ENCODE data around the gene CDC42BPA. TPM values are rescaled to one million over a fixed set of nuclear protein-coding genes. Genes with fewer than 3 reads are reported as not detected.

CDC42BPA gene
- total and polyA plus RNA-seq, 2 of the 13 experiments (the other 11 are each of a cell fraction or from before 2014, with no cell fraction given): 6.5 to 16.0 TPM

- TF ChIP-seq SRSF4 (IDR thresholded peaks at IDR 0.05; ENCODE audit: low read depth, low read length, poor library complexity, severe bottlenecking) (no peak), CREB1 (IDR thresholded peaks at IDR 0.05) (no peak), CREB1 (CRISPR knock-in tag; IDR thresholded peaks at IDR 0.05) (no peak), NR1H2 (CRISPR knock-in tag; IDR thresholded peaks at IDR 0.05; ENCODE audit: borderline replicate concordance, low read depth) (no peak), ATRX (CRISPR knock-in tag; IDR thresholded peaks at IDR 0.05; ENCODE audit: borderline replicate concordance) (no peak), KLF6 (CRISPR knock-in tag; IDR thresholded peaks at IDR 0.05) (no peak), ADNP (CRISPR knock-in tag; IDR thresholded peaks at IDR 0.05) (no peak), SKI (IDR thresholded peaks at IDR 0.05; ENCODE audit: partially characterized antibody) (no peak), CAMTA2 (CRISPR knock-in tag; IDR thresholded peaks at IDR 0.05; ENCODE audit: borderline replicate concordance) (no peak), BRF2 (CRISPR knock-in tag; IDR thresholded peaks at IDR 0.05) (no peak), ZNF350 (CRISPR knock-in tag; IDR thresholded peaks at IDR 0.05; ENCODE audit: borderline replicate concordance, low read depth) (0 out of 2 replicates have a peak, but pooled peaks have one; percentile 8), TCF12 (IDR thresholded peaks at IDR 0.05) (no peak), TCF12 (CRISPR knock-in tag; IDR thresholded peaks at IDR 0.05) (0 out of 2 replicates have a peak, but pooled peaks have one; percentile 53), AKAP8 (CRISPR knock-in tag; IDR thresholded peaks at IDR 0.05) (no peak), ZBTB38 (CRISPR knock-in tag; IDR thresholded peaks at IDR 0.05) (no peak), CEBPG (CRISPR knock-in tag; IDR thresholded peaks at IDR 0.05) (peak; percentile 78), MYNN (CRISPR knock-in tag; IDR thresholded peaks at IDR 0.05; ENCODE audit: low read depth) (no peak), SNAI1 (CRISPR knock-in tag; IDR thresholded peaks at IDR 0.05; ENCODE audit: borderline replicate concordance) (0 out of 2 replicates have a peak, but pooled peaks have one; percentile 85), ZNF317 (CRISPR knock-in tag; IDR thresholded peaks at IDR 0.05) (peak; percentile 59; the same call in 1 of the 2 replicates), MZF1 (CRISPR knock-in tag; IDR thresholded peaks at IDR 0.05; ENCODE audit: borderline replicate concordance) (no peak), PRDM10 (CRISPR knock-in tag; IDR thresholded peaks at IDR 0.05; ENCODE audit: low read depth) (no peak), FOXK2 (IDR thresholded peaks at IDR 0.05) (no peak)
- TF ChIP-seq, protein P1, sequence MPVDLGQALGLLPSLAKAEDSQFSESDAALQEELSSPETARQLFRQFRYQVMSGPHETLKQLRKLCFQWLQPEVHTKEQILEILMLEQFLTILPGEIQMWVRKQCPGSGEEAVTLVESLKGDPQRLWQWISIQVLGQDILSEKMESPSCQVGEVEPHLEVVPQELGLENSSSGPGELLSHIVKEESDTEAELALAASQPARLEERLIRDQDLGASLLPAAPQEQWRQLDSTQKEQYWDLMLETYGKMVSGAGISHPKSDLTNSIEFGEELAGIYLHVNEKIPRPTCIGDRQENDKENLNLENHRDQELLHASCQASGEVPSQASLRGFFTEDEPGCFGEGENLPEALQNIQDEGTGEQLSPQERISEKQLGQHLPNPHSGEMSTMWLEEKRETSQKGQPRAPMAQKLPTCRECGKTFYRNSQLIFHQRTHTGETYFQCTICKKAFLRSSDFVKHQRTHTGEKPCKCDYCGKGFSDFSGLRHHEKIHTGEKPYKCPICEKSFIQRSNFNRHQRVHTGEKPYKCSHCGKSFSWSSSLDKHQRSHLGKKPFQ (CRISPR knock-in tag; IDR thresholded peaks at IDR 0.05; ENCODE audit: insufficient replicate concordance): peak; percentile 19
- TF ChIP-seq, protein P2, sequence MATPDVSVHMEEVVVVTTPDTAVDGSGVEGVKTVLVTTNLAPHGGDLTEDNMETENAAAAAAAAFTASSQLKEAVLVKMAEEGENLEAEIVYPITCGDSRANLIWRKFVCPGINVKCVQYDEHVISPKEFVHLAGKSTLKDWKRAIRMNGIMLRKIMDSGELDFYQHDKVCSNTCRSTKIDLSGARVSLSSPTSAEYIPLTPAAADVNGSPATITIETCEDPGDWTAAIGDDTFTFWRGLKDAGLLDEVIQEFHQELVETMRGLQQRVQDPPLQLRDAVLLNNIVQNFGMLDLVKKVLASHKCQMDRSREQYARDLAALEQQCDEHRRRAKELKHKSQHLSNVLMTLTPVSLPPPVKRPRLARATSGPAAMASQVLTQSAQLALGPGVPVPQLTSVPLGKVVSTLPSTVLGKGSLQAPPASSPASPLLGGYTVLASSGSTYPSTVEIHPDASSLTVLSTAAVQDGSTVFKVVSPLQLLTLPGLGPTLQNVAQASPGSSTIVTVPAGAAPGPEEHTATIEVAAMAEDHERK (CRISPR knock-in tag; IDR thresholded peaks at IDR 0.05; ENCODE audit: low read depth): no peak
These were observed 344.3 kb downstream of the CDC42BPA start (continued) for GRCh38 chr1:226973898-226974543.
